Neural progenitor cell (in vitro differentiated cells): ENCODE results near the gene FRS3.

ENCODE experiments used
- EZH2phosphoT487 ChIP-seq: fragments of 200-600 bp; sonication (generic); IDR thresholded peaks from 2 replicates; pipeline ENCODE4 v1.6.1; 2017; ENCODE audit warnings: antibody characterized with exemption
- TF ChIP-seq, protein P1 (sequence below): fragments of 200-600 bp; sonication (generic); IDR thresholded peaks from 2 replicates; pipeline ENCODE4 v1.5.1; 2017; ENCODE audit warnings: antibody characterized with exemption, mild to moderate bottlenecking

DNA sequence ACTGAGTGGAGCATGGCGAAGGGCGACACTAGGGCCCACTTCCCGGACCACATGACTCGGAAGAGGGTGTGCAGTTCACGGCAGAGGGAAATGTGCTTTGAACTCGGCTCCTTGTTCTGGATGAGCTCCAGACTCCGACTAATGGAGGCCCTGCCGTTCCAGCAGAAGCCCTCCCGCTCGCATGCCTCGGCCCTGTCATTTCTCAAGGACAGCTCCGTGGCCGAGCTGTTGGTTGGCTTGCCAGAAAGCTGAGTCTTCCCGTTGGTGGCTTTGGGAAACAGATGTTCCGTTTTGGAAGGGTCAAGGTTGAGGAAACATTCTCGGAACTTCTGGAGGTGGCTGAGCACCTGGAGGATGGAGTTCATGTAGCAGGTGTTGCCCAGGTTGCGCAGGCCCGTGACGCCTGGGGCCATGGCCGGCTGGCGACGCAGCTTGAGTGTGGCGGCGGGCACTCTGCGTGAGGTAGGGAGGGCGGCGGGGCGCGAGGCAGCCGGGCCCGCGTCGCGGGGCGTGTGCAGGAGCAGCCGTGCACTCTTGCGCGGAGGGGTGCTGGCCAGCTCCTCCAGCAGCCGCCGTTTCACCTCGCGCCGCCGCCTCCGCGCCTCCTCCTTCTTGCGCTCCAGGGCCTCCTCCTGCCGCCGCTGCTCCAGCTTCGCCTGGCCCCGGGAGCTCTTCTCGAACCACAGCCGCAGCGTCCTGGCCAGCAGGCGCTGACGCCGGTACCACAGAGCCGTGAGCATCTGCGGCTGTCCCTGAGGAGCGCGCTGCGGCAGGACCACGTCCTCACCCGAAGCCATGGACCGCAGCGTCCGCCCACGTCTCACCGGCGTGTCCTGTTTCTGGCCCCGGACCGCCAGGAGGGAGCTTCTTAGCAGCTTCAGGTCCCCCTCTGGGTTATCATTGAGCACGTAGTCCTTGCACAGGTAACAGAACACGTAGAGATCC is 26.4 kb upstream of the FRS3 start:
- TF ChIP-seq, protein P1, sequence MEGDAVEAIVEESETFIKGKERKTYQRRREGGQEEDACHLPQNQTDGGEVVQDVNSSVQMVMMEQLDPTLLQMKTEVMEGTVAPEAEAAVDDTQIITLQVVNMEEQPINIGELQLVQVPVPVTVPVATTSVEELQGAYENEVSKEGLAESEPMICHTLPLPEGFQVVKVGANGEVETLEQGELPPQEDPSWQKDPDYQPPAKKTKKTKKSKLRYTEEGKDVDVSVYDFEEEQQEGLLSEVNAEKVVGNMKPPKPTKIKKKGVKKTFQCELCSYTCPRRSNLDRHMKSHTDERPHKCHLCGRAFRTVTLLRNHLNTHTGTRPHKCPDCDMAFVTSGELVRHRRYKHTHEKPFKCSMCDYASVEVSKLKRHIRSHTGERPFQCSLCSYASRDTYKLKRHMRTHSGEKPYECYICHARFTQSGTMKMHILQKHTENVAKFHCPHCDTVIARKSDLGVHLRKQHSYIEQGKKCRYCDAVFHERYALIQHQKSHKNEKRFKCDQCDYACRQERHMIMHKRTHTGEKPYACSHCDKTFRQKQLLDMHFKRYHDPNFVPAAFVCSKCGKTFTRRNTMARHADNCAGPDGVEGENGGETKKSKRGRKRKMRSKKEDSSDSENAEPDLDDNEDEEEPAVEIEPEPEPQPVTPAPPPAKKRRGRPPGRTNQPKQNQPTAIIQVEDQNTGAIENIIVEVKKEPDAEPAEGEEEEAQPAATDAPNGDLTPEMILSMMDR: no peak
- no peak for TF ChIP-seq EZH2phosphoT487
